ENCODE results near the gene PRSS1.
"Not testable (repeated sequence)": the region's sequence is repeated elsewhere in the genome, so short reads cannot be mapped to it uniquely, and the experiment has no call there.

PRSS1 gene

DNA sequence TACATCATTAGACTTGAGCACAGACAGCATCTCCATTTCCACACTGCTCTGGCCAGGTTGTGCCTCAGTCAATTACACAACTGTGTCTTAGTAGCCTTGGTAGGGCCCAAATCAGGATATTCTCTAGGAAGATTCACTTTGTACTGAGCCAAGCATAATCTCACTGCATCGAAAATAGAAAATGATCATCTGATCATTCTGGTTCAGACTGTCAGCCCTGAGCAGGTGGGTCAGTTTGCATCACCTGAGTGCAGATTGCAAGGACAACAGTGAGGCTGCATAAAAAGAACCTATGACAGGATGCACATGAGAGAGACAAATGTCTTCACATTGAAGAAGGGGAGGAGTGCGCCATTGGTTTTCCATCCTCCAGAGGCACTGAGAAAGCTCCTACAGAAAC lies 862 bp upstream of the PRSS1 start:
- not testable (repeated sequence) for DNase-seq

DNA sequence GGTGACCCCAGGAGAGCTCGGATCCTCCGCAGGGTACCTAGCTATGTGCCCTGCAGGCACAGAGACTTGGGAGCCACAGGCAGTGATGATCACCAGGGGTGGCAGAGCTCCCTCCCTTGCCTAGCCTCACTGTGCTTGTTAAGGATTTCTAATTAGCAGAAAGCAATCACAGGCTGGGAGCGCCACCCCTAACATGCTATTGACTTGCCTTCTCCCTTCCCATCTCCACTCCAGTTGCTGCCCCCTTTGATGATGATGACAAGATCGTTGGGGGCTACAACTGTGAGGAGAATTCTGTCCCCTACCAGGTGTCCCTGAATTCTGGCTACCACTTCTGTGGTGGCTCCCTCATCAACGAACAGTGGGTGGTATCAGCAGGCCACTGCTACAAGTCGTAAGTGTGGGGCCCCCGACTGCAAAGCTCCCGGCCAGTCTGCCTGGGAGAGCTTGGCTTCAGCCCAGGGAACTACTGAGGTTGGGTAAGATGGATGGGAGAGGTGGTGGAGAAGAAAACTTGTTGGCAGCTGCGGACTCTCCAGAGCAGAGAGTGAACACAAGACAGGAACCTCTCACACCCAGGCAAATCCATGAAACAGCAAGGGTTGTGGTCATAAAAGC lies 1.2 kb downstream of the PRSS1 start:
- no peak for DNase-seq

DNA sequence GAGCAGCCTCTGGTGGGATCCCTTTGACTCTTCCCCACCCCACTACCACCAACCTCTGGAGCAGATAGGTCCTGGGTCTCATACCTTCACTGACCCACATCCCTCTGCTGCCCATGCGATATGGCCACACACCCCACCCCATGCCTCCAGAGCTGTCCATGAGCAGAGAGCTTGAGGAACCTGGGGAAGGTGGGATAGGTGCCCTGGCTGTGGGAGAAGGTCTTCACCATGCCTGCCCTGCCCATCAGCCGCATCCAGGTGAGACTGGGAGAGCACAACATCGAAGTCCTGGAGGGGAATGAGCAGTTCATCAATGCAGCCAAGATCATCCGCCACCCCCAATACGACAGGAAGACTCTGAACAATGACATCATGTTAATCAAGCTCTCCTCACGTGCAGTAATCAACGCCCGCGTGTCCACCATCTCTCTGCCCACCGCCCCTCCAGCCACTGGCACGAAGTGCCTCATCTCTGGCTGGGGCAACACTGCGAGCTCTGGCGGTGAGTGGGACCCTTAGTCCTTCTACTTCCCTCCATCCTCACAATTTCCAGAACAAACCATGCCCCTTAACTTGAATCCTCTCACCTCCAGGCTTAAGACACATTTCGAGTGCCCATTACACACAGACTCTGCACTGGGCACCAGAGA lies 2.4 kb downstream of the PRSS1 start:
- DNase-seq, result not testable (repeated sequence)

DNA sequence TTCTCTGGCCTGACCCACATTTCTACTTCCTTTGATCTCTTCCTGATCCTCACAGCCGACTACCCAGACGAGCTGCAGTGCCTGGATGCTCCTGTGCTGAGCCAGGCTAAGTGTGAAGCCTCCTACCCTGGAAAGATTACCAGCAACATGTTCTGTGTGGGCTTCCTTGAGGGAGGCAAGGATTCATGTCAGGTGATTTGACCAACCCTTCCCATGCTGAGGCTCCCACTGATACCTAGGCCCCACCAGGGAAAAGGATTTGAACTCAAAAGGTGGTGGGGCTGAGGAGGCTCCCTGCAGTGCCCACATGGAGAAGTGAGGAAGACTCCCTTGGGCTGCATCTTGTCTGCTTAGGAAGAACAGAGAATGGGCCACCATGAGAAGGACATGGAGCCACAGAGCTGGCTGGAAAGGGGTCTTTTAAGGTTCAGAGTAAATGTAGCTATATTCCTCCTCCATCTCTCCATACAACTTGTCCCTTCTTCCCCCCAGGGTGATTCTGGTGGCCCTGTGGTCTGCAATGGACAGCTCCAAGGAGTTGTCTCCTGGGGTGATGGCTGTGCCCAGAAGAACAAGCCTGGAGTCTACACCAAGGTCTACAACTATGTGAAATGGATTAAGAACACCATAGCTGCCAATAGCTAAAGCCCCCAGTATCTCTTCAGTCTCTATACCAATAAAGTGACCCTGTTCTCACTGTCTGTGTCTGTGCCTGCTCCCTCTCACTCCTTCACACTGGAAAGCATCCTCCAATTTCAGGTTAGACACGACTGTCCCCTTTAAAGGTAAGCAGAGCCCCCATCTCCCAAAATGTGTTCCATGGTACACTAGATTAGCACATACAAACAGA lies 3.3 kb downstream of the PRSS1 start:
- no peak for DNase-seq

DNA sequence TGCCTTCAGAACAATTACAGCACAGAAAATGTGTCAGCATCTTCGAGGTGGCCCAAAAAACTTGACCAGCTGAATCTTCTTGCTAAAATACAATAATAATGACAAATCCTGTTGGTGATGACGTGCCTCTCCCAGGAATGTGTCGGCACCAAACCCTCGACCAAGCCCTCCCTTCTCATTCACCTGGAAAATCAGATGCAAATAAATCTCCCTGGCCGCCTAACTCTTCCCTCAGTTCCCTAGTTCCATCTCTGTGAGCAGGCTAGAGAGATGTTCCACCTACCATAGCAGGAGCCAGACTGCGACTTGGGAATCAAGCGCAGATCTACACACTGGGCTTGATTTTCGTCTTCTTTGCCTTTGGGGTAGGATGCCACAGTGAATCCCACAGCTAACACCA lies 4.1 kb downstream of the PRSS1 start:
- no peak for DNase-seq

DNA sequence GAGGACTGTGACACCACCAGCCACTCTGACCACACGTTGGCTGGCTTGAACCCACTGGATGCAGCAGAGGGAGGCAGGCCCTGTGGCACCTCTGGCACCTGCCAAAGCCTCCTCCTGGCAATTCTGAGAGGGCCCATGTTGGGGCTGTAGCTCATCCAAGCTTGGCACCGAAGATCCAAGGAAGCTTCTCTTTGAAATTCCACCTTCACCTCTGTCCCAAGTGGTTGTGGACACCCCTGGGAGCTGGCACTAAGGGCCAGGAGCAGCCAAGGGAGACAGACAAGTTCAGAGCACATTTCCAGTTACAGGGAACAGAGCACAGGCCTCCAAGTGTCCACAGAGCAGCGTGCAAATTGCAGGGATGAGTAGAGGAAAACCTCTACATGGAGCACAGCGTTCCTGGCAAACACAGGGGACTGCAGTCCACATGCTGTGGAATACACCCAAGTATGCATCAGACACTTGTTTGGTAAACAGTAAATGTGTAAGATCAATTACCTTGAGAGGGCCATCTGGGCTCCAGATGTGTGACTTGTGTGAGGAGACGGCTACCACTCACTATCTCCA lies 4.7 kb downstream of the PRSS1 start:
- not testable (repeated sequence) for DNase-seq

DNA sequence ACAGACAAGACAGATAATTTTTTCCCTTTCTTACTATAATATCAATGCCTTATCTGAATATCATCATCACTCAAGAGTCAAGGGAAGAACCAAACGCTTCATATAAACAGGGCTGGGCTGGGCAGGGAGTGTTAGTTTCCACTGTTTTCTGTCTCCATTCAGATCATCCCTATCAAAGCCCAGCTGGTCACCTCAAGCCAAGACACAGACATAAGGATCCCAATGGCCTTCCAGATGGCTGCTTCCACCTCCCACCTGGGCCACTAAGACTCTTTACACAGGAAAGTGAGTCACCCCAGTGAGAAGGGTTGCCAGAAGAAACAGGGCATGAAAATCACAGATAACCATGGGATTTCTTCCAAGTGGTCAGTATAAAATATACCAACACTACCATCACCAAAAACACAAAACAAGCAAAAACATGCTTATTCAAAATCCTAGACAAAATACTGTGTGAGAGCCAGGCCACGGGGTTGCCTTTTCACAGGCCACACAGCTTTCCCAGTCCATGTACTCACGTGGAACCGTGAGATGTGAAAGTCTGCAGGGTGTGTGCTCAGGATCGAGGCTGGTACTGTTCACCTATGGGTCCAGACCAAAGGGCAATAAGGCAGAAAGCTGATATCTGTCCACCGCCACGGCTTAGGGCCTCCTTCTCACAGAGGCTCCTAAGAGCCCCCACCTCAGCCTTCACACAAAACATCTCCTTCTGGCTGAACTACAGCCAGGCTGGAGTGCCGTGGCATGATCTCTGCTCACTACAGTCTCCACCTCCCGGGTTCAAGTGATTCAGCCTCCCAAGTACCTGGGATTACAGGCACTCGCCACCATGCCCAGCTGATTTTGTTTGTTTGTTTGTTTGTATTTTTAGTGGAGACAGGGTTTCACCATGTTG lies 5.7 kb downstream of the PRSS1 start:
- DNase-seq, result no peak

DNA sequence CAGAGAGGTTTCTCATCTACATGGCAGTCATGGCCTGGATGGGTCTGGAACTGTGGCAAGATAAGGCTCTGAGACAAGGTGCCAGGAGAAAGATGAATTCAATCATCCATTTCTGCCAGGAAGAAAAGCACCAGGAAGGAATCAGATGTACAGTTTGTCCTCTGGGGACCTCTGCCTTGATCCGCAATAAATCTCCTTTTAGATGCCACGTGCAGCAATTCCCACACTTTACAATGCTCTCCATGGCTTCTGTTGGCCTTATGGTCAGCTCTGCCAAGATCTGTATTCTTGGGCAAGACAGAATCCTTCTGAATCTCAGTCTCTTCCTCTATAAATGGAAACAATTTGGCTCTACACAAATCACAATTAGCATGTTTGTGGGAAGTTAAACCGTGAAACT lies 9.0 kb downstream of the PRSS1 start:
- not testable (repeated sequence) for DNase-seq

DNA sequence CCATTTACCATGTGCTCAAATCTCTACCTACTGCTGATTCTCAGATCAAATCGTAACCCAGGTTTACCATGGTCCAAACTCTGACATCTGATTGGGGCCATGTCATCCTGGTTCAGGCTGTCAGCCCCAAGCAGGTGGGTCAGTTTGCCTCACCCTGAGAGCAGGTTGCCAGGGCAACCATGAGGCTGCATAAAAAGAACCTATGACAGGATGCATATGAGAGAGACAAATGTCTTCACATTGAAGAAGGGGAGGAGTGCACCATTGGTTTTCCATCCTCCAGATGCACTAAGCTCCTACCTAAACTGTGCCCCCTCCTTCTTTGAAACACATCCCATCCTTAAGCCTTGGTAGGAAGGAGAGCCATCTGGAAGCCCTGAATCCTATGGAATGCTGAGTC lies 10.2 kb downstream of the PRSS1 start:
- DNase-seq, result no peak

DNA sequence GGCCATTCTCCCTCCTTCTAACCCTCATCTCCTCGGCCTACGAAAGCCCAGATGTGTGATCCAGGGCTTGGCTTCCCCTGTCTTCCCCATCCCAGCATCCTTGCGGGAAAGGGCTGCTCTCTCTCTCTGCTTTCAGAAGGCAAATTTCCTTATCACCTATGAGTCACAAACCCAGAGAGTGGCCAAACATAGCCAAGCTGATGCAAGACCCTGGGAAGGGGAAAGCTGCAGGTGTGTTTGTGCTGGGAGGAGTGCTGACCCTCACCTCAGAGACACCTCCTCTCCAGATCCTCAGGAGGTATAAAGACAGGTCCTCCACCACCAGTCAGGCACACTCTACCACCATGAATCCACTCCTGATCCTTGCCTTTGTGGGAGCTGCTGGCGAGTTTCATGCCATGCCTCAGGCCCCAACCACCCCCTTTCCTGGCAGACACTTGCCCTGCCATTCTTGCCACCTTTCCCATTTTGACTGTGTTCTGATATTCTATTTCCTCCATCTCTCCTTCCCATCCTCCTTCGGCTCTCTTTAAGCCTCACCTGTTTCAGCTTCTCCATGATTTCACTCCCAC lies 10.9 kb downstream of the PRSS1 start:
- no peak for DNase-seq

DNA sequence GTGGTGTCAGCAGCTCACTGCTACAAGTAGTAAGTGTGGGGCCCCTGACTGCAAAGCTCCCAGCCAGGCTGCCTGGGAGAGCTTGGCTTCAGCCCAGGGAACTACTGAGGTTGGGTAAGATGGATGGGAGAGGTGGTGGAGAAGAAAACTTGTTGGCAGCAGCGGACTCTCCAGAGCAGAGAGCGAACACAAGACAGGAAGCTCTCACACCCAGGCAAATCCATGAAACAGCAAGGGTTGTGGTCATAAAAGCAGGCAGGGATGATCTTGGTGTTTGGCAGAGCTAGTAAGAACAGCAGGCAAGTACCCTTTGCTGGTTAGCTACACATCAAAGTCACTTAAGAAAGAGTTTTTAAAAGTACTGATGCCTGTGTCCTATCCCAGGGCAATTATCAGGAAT lies 12.3 kb downstream of the PRSS1 start:
- DNase-seq, result not testable (repeated sequence)

DNA sequence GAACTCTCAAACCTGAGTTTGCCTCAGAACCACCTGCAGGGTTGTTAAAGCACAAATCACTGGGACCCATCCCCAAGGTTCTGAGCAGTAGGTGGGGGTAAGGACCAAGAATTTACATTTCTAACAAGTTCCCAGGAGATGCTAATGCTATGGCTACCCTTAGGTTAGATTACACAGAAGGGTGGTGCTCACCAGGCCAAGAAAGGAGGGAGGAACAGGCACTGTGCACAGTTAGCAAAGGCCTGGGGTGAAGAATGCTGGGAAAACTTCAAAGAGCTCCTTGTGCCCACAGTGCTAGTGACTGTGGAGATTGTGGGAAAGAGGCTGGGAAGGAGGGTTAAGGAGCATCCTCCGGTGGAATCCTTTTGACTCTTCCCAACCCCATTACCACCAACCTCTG lies 12.8 kb downstream of the PRSS1 start:
- DNase-seq, result no peak

DNA sequence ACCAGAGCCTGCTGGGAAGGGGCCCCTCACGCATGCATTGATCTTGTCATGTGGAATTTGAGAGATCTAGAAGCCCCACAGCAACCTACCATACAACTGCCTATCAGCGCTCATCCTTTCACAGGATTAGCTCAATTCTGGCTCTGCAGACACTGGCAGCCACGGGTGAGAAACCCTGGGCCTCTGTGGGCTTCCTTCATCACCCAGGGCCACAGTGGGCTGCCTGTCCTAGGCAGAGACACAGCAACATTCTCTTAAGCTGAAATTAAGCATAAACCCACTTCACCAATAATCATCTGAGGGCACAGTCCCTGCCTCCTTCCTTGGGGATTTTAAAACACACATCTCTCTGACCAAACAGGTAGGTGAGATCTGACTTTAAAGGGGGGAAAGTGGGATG lies 18.2 kb downstream of the PRSS1 start:
- DNase-seq, result no peak

DNA sequence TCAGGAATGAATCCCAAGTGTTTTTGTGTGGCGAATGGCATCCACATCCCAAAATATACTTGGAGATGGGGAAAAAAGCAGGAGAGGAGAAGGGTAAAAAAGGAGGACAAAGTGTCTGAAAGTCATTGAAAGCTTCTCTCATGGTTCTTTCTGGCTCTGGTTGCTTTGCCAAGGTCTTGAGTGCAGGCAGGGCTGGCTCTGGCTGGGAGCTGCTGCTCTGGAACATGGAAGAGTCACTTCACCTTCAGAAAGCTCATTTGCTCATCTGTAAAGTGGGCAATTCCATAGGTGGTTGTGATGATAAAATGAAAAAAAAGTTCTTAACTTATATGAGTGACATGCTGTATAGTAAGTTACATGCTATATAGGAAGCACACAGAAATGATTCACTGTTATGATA lies 18.6 kb downstream of the PRSS1 start:
- DNase-seq, result no peak

DNA sequence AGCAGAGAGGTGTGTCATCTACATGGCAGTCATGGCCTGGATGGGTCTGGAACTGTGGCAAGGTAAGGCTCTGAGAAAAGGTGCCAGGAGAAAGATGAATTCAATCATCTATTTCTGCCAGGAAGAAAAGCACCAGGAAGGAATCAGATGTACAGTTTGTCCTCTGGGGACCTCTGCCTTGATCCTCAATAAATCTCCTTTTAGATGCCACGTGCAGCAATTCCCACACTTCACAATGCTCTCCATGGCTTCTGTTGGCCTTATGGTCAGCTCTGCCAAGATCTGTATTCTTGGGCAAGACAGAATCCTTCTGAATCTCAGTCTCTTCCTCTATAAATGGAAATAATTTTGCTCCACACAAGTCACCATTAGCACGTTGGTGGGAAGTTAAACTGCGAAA lies 19.6 kb downstream of the PRSS1 start:
- DNase-seq, result not testable (repeated sequence)

DNA sequence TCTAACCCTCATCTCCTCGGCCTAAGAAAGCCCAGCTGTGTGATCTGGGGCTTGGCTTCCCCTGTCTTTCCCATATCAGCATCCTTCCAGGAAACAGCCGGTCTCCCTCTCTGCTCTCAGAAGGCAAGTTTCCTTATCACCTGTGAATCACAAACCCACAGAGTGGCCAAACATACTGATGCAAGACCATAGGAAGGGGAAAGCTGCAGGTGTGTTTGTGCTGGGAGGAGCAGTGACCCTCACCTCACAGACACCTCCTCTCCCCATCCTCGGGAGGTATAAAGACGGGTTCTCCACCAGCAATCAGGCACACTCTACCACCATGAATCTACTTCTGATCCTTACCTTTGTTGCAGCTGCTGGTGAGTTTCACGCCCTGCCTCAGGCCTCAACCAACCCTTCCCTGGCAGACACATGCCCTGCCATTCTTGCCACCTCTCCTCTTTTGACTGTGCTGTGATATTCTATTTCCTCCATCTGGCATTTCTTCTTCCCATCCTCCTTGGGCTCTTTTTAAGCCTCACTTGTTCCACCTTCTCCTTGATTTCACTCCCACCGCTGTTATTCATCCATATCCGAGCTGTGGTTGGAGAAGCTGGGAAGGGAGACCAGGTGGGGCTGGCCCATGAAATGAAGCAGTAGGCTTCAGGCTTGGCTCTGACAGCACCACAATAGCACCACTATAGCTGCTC lies 21.5 kb downstream of the PRSS1 start, which contains the start of gene PRSS2:
TSS of gene PRSS2 (plus strand) at position 310 of the 692 bp plus-strand sequence. CDS start at position 323, 13 bp downstream.
- DNase-seq, result no peak

DNA sequence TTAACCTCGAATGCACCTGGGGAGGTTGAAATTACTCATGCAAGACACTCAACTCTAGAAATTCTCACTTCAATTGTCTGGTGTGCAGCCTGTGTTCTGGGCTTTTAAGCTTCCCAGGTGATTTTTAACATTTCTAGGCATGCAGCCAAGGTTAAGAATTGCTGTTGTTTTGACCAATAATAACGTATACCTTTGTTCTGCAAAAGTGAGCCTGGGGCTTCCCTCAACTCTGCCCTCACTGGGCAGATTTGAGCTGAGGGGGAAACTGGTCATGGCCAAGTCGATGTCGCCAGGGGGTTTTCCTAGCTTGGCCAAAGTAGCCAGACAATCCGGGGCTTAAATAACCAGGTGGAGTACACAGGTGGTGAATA lies 22.1 kb downstream of the PRSS1 start:
- no peak for DNase-seq

DNA sequence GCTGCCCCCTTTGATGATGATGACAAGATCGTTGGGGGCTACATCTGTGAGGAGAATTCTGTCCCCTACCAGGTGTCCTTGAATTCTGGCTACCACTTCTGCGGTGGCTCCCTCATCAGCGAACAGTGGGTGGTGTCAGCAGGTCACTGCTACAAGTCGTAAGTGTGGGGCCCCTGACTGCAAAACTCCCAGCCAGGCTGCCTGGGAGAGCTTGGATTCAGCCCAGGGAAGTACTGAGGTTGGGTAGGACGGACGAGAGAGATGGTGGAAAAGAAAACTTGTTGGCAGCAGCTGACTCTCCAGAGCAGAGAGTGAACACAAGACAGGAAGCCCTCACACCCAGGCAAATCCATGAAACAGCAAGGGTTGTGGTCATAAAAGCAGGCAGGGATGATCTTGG lies 22.8 kb downstream of the PRSS1 start:
- DNase-seq, result no peak

DNA sequence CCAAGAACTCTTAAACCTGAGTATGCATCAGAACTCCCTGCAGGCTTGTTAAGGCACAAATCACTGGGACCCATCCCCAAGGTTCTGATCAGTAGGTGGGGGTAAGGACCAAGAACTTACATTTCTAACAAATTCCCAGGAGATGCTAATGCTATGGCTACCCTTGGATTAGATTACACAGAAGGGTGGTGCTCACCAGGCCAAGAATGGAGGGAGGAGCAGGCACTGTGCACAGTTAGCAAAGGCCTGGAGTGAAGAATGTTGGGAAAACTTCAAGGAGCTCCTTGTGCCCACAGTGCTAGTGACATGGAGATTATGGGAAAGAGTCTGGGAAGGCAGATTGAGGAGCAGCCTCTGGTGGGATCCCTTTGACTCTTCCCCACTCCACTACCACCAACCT lies 23.4 kb downstream of the PRSS1 start:
- DNase-seq, result no peak

DNA sequence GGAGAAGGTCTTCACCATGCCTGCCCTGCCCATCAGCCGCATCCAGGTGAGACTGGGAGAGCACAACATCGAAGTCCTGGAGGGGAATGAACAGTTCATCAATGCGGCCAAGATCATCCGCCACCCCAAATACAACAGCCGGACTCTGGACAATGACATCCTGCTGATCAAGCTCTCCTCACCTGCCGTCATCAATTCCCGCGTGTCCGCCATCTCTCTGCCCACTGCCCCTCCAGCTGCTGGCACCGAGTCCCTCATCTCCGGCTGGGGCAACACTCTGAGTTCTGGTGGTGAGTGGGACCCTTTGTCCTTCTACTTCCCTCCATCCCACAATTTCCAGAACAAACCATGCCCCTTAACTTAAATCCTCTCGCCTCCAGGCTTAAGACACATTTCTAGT lies 24.0 kb downstream of the PRSS1 start:
- DNase-seq, result no peak

DNA sequence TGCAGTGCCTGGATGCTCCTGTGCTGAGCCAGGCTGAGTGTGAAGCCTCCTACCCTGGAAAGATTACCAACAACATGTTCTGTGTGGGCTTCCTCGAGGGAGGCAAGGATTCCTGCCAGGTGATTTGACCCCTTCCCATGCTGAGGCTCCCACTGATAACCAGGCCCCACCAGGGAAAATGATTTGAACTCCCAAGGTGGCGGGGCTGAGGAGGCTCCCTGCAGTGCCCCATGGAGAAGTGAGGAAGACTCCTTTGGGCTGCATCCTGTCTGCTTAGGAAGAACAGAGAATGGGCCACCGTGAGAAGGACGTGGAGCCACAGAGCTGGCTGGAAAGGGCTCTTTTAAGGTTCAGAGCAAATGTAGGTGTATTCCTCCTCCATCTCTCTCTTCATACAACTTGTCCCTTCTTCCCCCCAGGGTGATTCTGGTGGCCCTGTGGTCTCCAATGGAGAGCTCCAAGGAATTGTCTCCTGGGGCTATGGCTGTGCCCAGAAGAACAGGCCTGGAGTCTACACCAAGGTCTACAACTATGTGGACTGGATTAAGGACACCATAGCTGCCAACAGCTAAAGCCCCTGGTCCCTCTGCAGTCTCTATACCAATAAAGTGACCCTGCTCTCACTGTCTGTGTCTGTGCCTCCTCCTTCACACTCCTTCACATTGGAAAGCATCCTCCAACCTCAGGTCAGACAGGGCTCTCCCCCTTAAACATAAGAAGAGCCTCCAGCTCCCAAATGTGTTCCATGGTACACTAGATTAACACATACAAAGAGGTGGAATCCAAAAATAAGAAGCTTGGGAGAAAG lies 24.9 kb downstream of the PRSS1 start:
- no peak for DNase-seq
